ENCODE measurements around the gene PCDHB13. TPM values are rescaled to one million over a fixed set of nuclear protein-coding genes. Genes with fewer than 3 reads are reported as not detected.
A peak's percentile ranks its signal among the peaks of the same experiment; 100 is the strongest.
"Not testable (repeated sequence)": the region's sequence is repeated elsewhere in the genome, so short reads cannot be mapped to it uniquely, and the experiment has no call there.

Gene PCDHB13
- total RNA-seq, 1 donor from 2014 or later: 2.5 TPM

DNA sequence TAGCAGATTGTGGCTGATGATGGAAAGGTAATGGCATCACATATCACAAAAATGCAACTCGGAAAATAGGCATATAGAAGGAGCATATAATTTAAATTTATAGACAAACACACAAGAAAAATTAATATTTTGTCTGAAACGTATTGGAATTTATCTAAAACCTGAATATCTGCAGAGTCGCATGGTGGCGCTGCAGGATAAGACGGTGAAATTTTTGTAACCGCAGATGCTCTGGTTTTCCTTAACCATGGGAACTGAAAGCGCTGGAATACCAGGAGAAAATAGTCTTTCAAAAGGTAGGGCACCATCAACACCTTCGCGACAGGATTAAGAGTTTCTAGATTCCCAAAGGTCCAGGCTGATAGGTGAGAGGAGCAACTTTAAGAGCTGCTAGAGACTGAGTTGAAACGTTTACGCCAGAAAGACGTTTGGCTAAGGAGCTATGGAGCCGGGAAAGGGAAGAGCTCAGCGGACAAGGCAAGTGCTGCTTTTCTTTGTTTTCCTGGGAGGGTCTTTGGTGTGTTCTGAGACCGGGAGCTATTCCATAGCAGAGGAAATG, 20.5 kb downstream of the PCDHB13 start:
- DNase-seq: no peak
- H3K9me3 ChIP-seq (replicated peaks): peaks cover 95% of the 10 kb centered on the region
- H3K4me1 ChIP-seq: no peaks in the 10 kb centered on the region
- peak overlapping the region; percentile 49 for H3K4me3 ChIP-seq
- TF ChIP-seq, protein P1, sequence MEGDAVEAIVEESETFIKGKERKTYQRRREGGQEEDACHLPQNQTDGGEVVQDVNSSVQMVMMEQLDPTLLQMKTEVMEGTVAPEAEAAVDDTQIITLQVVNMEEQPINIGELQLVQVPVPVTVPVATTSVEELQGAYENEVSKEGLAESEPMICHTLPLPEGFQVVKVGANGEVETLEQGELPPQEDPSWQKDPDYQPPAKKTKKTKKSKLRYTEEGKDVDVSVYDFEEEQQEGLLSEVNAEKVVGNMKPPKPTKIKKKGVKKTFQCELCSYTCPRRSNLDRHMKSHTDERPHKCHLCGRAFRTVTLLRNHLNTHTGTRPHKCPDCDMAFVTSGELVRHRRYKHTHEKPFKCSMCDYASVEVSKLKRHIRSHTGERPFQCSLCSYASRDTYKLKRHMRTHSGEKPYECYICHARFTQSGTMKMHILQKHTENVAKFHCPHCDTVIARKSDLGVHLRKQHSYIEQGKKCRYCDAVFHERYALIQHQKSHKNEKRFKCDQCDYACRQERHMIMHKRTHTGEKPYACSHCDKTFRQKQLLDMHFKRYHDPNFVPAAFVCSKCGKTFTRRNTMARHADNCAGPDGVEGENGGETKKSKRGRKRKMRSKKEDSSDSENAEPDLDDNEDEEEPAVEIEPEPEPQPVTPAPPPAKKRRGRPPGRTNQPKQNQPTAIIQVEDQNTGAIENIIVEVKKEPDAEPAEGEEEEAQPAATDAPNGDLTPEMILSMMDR (IDR thresholded peaks at IDR 0.05; ENCODE audit: borderline replicate concordance): peak; percentile 30
- H3K27me3 ChIP-seq (ENCODE audit: low read depth): peaks cover 22% of the 10 kb centered on the region
- H3K36me3 ChIP-seq: peaks cover 11% of the 10 kb centered on the region
- intact Hi-C loops (cut with micrococcal nuclease): no loop called here
- H3K27ac ChIP-seq (replicated peaks): no peak overlapping the region

DNA sequence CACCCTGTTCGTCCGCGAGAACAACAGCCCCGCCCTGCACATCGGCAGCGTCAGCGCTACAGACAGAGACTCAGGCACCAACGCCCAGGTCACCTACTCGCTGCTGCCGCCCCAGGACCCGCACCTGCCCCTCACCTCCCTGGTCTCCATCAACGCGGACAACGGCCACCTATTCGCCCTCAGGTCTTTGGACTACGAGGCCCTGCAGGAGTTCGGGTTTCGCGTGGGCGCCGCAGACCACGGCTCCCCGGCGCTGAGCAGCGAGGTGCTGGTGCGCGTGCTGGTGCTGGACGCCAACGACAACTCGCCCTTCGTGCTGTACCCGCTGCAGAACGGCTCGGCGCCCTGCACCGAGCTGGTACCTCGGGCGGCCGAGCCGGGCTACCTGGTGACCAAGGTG, 22.2 kb downstream of the PCDHB13 start:
- peaks cover 23% of the 10 kb centered on the region for H3K27me3 ChIP-seq (ENCODE audit: low read depth)
- H3K36me3 ChIP-seq; intact Hi-C loops (cut with micrococcal nuclease); DNase-seq; H3K4me3 ChIP-seq; H3K4me1 ChIP-seq; H3K27ac ChIP-seq (replicated peaks): not testable (repeated sequence)
- peaks cover 99% of the 10 kb centered on the region for H3K9me3 ChIP-seq (replicated peaks)

GRCh38 chr5:141236516-141237313, 23.0 kb downstream of the PCDHB13 start:
- H3K27ac ChIP-seq (replicated peaks): no peak overlapping the region
- H3K36me3 ChIP-seq: peaks cover 4% of the 10 kb centered on the region
- peaks cover 99% of the 10 kb centered on the region for H3K9me3 ChIP-seq (replicated peaks)
- H3K4me1 ChIP-seq: no peaks in the 10 kb centered on the region
- H3K27me3 ChIP-seq (ENCODE audit: low read depth): peaks cover 31% of the 10 kb centered on the region
- intact Hi-C loops (cut with micrococcal nuclease): no loop called here
- no peak for DNase-seq
- H3K4me3 ChIP-seq: no peak overlapping the region
- TF ChIP-seq, protein P1 (IDR thresholded peaks at IDR 0.05; ENCODE audit: borderline replicate concordance): no peak

GRCh38 chr5:141241496-141241895, 27.8 kb downstream of the PCDHB13 start:
- DNase-seq: no peak
- Histone ChIP-seq H3K9me3 (replicated peaks) (peaks cover 99% of the 10 kb centered on the region), H3K27ac (replicated peaks) (no peak overlapping the region), H3K4me1 (no peaks in the 10 kb centered on the region), H3K4me3 (no peak overlapping the region), H3K27me3 (ENCODE audit: low read depth) (peaks cover 34% of the 10 kb centered on the region), H3K36me3 (peaks cover 14% of the 10 kb centered on the region)
- intact Hi-C loops (cut with micrococcal nuclease): no loop called here
- TF ChIP-seq, protein P1 (IDR thresholded peaks at IDR 0.05; ENCODE audit: borderline replicate concordance): no peak

- intact Hi-C loops (cut with micrococcal nuclease): no loop called here
- Histone ChIP-seq H3K27ac (replicated peaks) (no peak within 1 kb of the TSS), H3K4me1 (no peaks in the 10 kb centered on the region), H3K36me3 (peaks cover 42% of the 10 kb centered on the region), H3K9me3 (replicated peaks) (peaks cover 100% of the 10 kb centered on the region), H3K27me3 (ENCODE audit: low read depth) (peaks cover 22% of the 10 kb centered on the region), H3K4me3 (peak within 1 kb of the TSS; percentile 60)
- DNase-seq: peak; percentile 32
- TF ChIP-seq, protein P1 (IDR thresholded peaks at IDR 0.05; ENCODE audit: borderline replicate concordance): peak; percentile 56
Observed at GRCh38 chr5:141245250-141245717, 31.6 kb downstream of the PCDHB13 start, which contains the start of gene PCDHB15. TSS of gene PCDHB15 (plus strand) at chr5:141245395. CDS start at chr5:141245579, 184 bp downstream.

DNA sequence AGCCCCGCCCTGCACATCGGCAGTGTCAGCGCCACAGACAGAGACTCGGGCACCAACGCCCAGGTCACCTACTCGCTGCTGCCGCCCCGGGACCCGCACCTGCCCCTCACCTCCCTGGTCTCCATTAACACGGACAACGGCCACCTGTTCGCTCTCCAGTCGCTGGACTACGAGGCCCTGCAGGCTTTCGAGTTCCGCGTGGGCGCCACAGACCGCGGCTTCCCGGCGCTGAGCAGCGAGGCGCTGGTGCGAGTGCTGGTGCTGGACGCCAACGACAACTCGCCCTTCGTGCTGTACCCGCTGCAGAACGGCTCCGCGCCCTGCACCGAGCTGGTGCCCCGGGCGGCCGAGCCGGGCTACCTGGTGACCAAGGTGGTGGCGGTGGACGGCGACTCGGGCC, 33.3 kb downstream of the PCDHB13 start:
- intact Hi-C loops (cut with micrococcal nuclease); H3K27ac ChIP-seq (replicated peaks); DNase-seq; H3K4me3 ChIP-seq; H3K4me1 ChIP-seq: not testable (repeated sequence)
- peaks cover 47% of the 10 kb centered on the region for H3K36me3 ChIP-seq
- peaks cover 100% of the 10 kb centered on the region for H3K9me3 ChIP-seq (replicated peaks)
- peaks cover 10% of the 10 kb centered on the region for H3K27me3 ChIP-seq (ENCODE audit: low read depth)

- H3K27ac ChIP-seq (replicated peaks); DNase-seq; H3K27me3 ChIP-seq (ENCODE audit: low read depth); H3K4me3 ChIP-seq; H3K4me1 ChIP-seq; intact Hi-C loops (cut with micrococcal nuclease): not testable (repeated sequence)
- Histone ChIP-seq H3K36me3 (peaks cover 47% of the 10 kb centered on the region), H3K9me3 (replicated peaks) (peaks cover 100% of the 10 kb centered on the region)
Observed at GRCh38 chr5:141247434-141247833, 33.7 kb downstream of the PCDHB13 start.
